Cortex of kidney (tissue), 1 donor: ENCODE results near the gene GRM6.
A peak's percentile ranks its signal among the peaks of the same experiment; 100 is the strongest.

Experiments
- DNase-seq: peaks from one replicate; lab custom pipeline; 2025; lab: John Stamatoyannopoulos, UW

The GRM6 gene

GRCh38 chr5:178994580-178995340 is at the start of gene GRM6:
Gene GRM6 (minus strand): TSS chr5:178995320. CDS start chr5:178994944, 376 bp downstream.
- no peak for DNase-seq

DNA sequence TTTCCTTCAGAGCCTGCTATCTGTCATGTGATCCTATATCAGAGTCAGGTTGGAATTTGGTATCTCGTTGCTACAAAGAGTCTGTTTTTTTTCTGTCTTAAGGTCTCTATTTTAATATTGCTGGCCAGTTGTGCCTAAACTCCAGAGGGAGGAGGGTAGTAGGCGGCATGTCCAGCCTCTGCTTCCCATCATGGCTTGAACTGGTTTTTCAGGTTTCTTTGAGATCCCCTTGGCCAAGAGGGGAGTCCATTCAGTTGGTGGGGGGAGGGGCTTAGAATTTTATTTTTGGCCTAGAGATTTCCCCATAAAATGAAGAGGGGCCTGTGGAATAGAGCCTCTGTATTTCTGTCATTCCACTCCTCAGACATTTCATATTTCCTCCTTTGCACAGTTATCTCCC is 49.6 kb upstream of the GRM6 start:
- DNase-seq = no peak

DNA sequence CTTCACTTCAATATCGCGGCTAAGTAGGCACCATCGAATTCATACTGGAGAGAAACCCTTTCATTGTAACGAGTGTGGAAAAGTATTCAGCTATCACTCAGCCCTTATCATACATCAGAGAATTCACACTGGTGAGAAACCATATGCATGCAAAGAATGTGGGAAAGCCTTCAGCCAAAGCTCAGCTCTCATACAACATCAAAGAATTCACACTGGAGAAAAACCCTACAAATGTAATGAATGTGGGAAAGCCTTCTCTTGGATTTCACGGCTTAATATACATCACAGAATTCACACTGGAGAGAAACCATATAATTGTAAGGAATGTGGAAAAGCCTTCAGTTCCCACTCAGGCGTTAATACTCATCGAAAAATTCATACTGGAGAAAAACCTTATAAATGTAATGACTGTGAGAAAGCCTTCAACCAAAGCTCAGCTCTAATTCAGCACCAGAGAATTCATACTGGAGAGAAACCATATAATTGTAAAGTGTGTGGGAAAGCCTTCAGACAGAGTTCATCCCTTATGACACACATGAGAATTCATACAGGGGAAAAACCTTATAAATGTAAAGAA is 38.0 kb upstream of the GRM6 start:
- DNase-seq = no peak

- DNase-seq = peak; percentile 47
Measured at GRCh38 chr5:179023528-179024189, 28.5 kb upstream of the GRM6 start, which contains the start of gene ZNF879. Gene ZNF879 (plus strand): TSS chr5:179023804. CDS start chr5:179025005, 1,201 bp downstream.

- DNase-seq = no peak
Measured at GRCh38 chr5:179008667-179009066, 13.5 kb upstream of the GRM6 start.

DNA sequence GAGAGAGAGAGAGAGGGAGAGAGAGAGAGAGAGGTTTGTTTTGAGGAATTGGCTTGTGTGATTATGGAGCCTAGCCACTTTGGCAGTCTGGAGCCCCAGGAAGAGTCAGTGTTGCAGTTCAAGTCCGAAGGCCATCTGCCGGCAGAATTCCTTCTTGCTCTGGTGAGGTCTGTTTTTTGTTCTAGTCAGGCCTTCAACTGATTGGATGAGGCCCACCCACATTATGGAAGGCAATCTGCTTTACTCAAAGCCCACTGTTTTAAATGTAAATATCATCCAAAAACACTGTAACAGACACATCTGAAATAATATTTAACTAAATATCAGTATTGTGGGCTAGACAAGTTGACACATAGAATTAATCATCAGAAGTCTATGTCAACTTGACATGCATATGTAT is 11.4 kb upstream of the GRM6 start:
- no peak for DNase-seq

- DNase-seq = no peak
Measured at GRCh38 chr5:178998441-178998840, 3.3 kb upstream of the GRM6 start.

DNA sequence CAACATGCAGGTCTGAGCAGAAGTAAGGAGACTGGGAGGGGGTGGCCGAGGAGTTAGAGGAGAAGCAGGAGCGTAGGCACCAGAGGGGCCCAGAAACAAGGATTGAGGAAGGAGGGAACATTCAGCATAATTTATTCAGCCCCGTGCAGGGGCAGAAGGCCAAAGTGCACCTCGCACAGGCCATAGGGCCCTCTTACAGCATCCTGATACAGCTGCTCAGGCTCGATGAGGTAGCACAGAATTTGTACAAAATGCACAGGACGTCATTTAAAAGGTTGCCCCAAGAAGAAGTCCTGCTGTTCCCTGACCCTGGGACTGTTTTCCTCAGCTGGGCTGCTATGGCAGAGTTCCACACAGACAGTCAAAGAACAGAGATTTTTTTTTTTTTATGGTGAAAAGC is 2.1 kb upstream of the GRM6 start:
- no peak for DNase-seq

DNA sequence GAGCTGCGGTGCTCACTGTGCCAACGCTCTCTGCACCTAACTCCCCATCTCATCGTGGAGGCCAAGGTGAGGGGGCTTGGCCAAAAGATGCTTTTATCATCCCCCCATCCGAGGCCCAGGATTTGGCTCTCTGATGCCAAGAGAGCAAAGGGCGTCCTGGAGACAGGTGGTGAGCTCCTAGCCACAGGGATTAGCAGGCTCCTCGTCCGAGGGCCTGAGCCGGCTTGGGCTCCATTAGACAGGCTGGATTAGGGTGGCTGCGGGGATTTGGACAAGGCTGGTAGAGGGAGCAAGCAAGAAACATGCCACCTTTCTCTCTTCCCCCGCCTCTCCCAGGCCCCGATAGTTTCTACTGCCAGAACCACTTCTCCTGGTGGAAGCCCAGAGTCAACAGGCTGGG is 1.0 kb upstream of the GRM6 start:
- DNase-seq = no peak

DNA sequence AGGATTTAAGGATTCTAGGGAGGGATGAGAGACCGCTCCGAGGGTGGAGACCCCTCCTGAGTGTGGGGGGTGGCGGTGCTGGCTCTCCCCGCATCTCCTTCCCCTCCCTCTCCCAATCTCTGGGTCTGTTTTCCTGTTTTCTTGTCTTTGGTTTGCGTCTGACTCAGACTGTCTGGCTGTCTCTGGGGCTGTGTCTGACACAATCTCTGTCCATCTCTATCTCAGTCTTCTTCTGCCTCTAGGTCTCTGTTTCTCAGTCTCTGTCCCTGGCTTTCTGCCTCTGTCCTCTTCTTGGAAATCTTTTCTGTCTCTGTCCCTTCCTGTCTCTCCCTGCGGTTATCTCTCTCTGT is 196 bp upstream of the GRM6 start:
- no peak for DNase-seq

DNA sequence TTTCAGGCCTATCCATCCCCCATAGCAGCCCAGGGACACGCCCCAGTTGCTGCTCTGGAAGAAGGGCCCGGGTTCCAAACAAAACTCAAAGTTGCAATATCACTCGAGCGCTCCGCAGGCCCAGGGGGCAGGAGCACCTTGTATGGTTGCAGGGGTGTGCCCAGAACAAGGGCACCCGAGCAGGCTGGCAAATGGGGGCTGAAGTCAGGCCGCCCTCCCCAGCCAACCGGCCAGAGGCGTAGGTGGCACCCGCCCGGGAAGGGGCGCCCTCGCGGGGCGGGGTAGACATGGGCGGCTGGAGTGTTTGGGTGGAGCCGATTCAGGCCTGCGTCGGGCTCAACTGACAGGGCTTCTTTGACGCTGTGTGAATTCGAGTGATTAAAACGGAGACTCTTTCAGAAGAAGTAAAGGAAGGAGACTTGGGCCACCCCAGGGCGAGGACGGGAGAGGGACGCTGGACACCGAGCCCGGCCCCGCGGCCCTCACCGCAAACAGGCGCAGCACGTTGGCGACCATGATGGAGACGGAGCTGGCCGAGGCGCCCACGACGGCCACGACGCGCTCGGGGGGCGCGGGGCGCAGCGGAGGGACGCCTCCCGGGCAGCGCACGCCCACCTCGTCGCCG is 1.1 kb downstream of the GRM6 start:
- DNase-seq = no peak

DNA sequence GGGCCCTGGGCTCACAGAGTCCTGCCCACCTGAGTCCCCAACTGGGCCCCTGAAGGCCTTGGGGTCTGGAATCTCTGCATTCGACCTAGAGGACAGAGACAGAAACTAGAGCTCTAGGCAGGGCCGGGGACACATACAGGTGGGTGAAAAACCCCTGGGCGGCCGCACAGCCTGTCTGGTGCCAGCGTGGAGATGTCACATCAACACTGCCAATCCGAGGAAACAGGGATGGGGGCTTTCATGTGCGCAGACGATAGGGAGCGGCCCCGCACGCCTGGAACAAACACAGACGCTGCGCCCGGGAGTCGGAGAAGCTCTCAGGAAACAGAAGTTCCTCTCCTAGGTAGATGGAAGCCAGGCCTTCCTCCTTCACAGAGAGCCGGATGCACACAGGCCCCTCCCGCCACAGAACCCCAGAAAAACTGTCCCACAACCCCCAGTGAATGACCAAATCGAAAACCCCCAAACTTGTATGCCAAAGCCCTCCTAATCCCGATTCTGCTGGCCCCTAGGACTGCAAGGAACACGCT is 1.8 kb downstream of the GRM6 start:
- no peak for DNase-seq

- DNase-seq = no peak
Measured at GRCh38 chr5:178992291-178992895, 2.7 kb downstream of the GRM6 start.

GRCh38 chr5:178991190-178992145 is 3.7 kb downstream of the GRM6 start:
- no peak for DNase-seq

- no peak for DNase-seq
Measured at GRCh38 chr5:178990491-178990890, 4.6 kb downstream of the GRM6 start.

DNA sequence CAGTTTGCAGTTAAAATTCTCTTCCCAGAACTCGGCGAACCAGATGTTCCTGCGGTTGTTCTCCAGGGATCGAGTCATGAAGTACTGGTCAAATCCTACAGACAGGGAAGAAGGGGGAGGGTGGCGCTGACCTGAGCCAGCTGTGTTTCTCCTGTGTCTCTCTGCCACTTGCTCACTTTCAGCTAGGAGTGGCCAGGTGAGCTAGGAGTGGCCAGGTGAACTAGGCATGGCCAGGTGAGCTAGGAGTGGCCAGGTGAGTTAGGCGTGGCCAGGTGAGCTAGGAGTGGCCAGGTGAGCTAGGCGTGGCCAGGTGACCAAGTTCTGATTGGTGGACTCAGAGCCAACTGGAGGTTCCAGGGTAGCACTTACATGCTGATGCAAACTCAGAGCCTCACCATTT is 5.8 kb downstream of the GRM6 start:
- no peak for DNase-seq

GRCh38 chr5:178988436-178989220 is 6.5 kb downstream of the GRM6 start:
- DNase-seq = no peak

DNA sequence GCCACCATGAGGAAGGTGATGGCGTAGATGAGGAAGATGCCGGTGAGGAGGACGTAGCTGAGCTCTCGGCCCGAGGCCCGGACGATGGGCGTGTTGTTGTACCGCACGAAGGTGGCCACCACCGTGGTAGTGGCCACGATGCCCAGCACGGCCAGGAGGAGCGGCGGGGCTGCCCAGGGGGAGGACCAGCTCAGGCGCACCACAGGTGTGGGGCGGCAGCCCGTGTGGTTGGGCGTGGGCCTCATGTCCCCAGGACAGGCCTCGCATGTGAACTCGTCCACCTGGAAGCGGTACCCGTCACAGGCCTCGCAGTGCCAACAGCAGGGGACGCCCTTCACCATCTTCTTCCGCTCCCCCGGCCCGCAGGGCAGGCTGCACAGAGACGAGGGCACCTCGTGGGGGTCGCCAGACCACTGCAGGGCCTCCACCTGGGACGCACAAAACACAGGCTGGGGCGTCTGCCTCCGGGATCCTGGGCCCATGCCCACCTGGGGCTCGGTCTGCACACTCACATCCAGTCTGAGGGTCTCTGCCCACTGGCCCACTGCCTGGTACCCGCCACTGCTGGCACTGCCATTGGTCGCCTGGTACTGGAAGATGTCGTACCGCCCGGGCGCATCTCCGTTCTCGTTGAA is 8.7 kb downstream of the GRM6 start:
- DNase-seq = no peak

GRCh38 chr5:178984145-178985072 is 10.7 kb downstream of the GRM6 start:
- DNase-seq = no peak
